Right lobe of liver (tissue), 6 donors: Measurements from ENCODE around the gene RELL2. TPM values are rescaled to one million over a fixed set of nuclear protein-coding genes. Genes with fewer than 3 reads are reported as not detected.

Source experiments
- ATAC-seq, 4 donors: fragments of 200-7000 bp; cut with Tn5 transposase; one replicate each; pipeline ENCODE4 v1.9.1; 2020; ENCODE audit warnings: mild to moderate bottlenecking in 4 of 4, moderate library complexity in 4 of 4
- DNase-seq, 3 donors: peaks; one replicate each; pipeline ENCODE4 v3.0.0-alpha.2; 2020
- H3K27ac ChIP-seq, 3 donors: fragments of 200-600 bp; one replicate each; pipeline ENCODE4 v1.8.0; 2022
- H3K27me3 ChIP-seq, 2 donors: fragments of 200-600 bp; one replicate each; pipeline ENCODE4 v1.8.0; 2022
- H3K36me3 ChIP-seq, 4 donors: fragments of 200-600 bp; sonication (generic) in 1 of 4; one replicate each; pipeline versions ENCODE4 v1.5.1 to v1.8.0; 2017 to 2022; ENCODE audit warnings: control low read depth in 1 of 4
- H3K4me1 ChIP-seq, 4 donors: fragments of 200-600 bp; sonication (generic) in 1 of 4; one replicate each; pipeline versions ENCODE4 v1.5.1 to v1.8.0; 2017 to 2022; ENCODE audit warnings: control low read depth in 1 of 4
- H3K4me3 ChIP-seq, 3 donors: fragments of 200-600 bp; one replicate each; pipeline ENCODE4 v1.8.0; 2022
- H3K9me3 ChIP-seq, 4 donors: fragments of 200-600 bp; sonication (generic) in 1 of 4; one replicate each; pipeline versions ENCODE4 v1.5.1 to v1.8.0; 2017 to 2022; ENCODE audit warnings: control low read depth in 1 of 4
- CTCF ChIP-seq, 4 donors: fragments of 200-600 bp in 3 of 4; fragments of 450-650 bp in 1 of 4; IDR thresholded peaks; one replicate each; pipeline versions ENCODE4 v1.5.1 to v1.8.0; 2016 to 2022; ENCODE audit warnings: antibody characterized with exemption in 4 of 4, mild to moderate bottlenecking in 2 of 4
- POLR2A ChIP-seq: fragments of 450-650 bp; IDR thresholded peaks from one replicate; pipeline ENCODE4 v1.6.1; 2017; ENCODE audit warnings: antibody characterized with exemption, mild to moderate bottlenecking
- WGBS: methylation state at CpG from one replicate; pipeline ENCODE4 v1.1.6; 2018; ENCODE audit warnings: low coverage, low lambda C conversion rate; ENCODE audit not compliant: insufficient coverage; ENCODE audit errors: missing lambda C conversion rate; 5-methylcytosine and 5-hydroxymethylcytosine counted together
- intact Hi-C, 2 donors: fragments of 100-400 bp; cut with DNase I; formaldehyde crosslinking; loops; one replicate each; pipeline versions ENCODE4 v1.11.2 to v1.14.1; 2022
- total RNA-seq, 6 experiments: library from RNA; depleted of rRNA in 2 of 6; stranded (reverse); fragments of >200 nt in 2 of 6; fragmentation: NEBNext Ultra II Directional in 3 of 6; extraction: Animal tissue kit (Norgen Biotek cat#: 25700) in 3 of 6; gene quantifications; one replicate each; pipeline versions ENCODE4 v1.1.0 to v1.2.4, GENCODE V29; 2016 to 2023
- donor health status: DM: no; HTN: yes; CAD: no.
- donor health status: DM: no; HTN: no; CAD: no.
- donor health status: DM: no; HTN: no; CAD: no.
- donor health status: DM: no; HTN: yes; CAD: no.
- donor health status: DM: no; HTN: yes; CAD: no.

The RELL2 gene
- total RNA-seq, 6 experiments from 2014 or later: 0.53 to 2.6 (median 1.2) TPM

GRCh38 chr5:141628175-141628788 is 8.5 kb upstream of the RELL2 start:
- WGBS: 100% methylated on average over 2 of the region's 6 CpGs

GRCh38 chr5:141630570-141631140 is 6.1 kb upstream of the RELL2 start:
- Histone ChIP-seq H3K36me3 (peaks cover 0 to 32% (median 5%) of the 10 kb centered on the region in 4 donors), H3K4me1 (peaks cover 0 to 10% (median 3%) of the 10 kb centered on the region in 4 donors), H3K4me3 (no peak overlapping the region), H3K27ac (no peak overlapping the region), H3K27me3 (no peaks in the 10 kb centered on the region), H3K9me3 (no peaks in the 10 kb centered on the region)
- intact Hi-C loops: no loop called here
- DNase-seq: no peak
- TF ChIP-seq POLR2A: no peak
- WGBS: 93% methylated on average over 5 of the region's 5 CpGs
- peak; percentile 35 to 65 (median 41) for ATAC-seq

More at GRCh38 chr5:141628175-141628788, 8.5 kb upstream of the RELL2 start:
- TF ChIP-seq CTCF (IDR thresholded peaks at IDR 0.05) (no peak), POLR2A (no peak)
- Histone ChIP-seq H3K4me1 (peaks cover 0 to 5% (median 0%) of the 10 kb centered on the region in 4 donors), H3K4me3 (no peak overlapping the region), H3K27me3 (no peaks in the 10 kb centered on the region), H3K36me3 (peaks cover 0 to 56% (median 11%) of the 10 kb centered on the region in 4 donors), H3K9me3 (no peaks in the 10 kb centered on the region), H3K27ac (no peak overlapping the region)
- intact Hi-C loops: no loop called here
- ATAC-seq: no peak
- no peak for DNase-seq

DNA sequence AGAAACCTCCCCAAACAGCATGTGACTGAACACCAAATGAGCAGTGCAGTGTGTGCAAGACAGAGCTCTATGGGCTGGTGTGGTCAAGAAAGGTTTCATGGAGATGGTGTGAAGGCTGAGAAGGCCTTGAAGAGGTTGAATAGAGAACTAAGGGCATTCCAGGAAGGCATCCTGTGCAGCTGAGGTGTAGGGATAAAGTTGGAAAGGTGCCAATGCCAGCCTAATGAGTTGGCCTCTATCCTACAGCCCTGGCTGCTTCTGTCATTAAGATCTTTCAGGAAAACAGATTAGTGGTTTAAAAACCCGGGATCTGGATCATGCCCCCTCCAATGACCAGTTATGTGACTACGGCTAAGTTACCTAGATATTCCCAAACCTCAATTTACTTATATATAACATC is 4.1 kb upstream of the RELL2 start:
- WGBS: 100% methylated on average over 2 of the region's 2 CpGs
- TF ChIP-seq POLR2A (no peak), CTCF (IDR thresholded peaks at IDR 0.05) (no peak)
- Histone ChIP-seq H3K4me1 (peaks cover 0 to 21% (median 5%) of the 10 kb centered on the region in 4 donors), H3K4me3 (no peak overlapping the region), H3K36me3 (peaks cover 0 to 17% (median 5%) of the 10 kb centered on the region in 4 donors), H3K27me3 (no peaks in the 10 kb centered on the region), H3K27ac (no peak overlapping the region), H3K9me3 (no peaks in the 10 kb centered on the region)
- DNase-seq: no peak
- intact Hi-C loops: no loop called here
- no peak for ATAC-seq

- DNase-seq (no peak), ATAC-seq (no peak)
- Histone ChIP-seq H3K27me3 (no peaks in the 10 kb centered on the region), H3K4me3 (no peak overlapping the region), H3K9me3 (no peaks in the 10 kb centered on the region), H3K4me1 (peaks cover 0 to 23% (median 5%) of the 10 kb centered on the region in 4 donors), H3K27ac (no peak overlapping the region), H3K36me3 (peaks cover 0 to 3% (median 0%) of the 10 kb centered on the region in 4 donors)
- TF ChIP-seq POLR2A (no peak), CTCF (IDR thresholded peaks at IDR 0.05) (no peak)
- 68% methylated on average over 5 of the region's 5 CpGs for WGBS
- intact Hi-C loops: no loop called here
These were observed 2.8 kb upstream of the RELL2 start for GRCh38 chr5:141633871-141634561.

DNA sequence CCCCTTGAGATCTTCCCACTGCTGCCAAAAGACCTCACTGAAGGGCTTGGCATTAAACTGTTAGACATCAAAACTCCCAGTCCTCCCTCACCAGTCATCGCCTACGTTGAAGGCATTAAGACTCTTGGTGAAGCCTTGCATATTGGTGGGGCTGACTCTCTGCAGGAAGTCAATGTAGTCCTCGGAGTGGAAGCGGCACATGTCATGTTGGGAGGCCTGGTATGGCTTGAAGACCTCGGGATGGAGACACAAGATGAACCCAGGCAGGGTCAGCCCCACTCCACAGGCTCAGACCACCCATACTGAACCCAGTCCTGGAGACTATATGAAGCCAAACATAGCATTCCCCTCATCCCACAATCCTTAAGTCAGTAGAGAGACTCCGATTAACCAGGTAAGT is 2.1 kb upstream of the RELL2 start:
- H3K27ac ChIP-seq: no peak overlapping the region
- no peak for TF ChIP-seq POLR2A
- TF ChIP-seq CTCF (IDR thresholded peaks at IDR 0.05): no peak

More for the DNA sequence above, 2.1 kb upstream of the RELL2 start:
- ATAC-seq (no peak), DNase-seq (no peak)
- intact Hi-C loops: no loop called here
- Histone ChIP-seq H3K36me3 (no peaks in the 10 kb centered on the region), H3K4me1 (peaks cover 0 to 23% (median 5%) of the 10 kb centered on the region in 4 donors), H3K27me3 (no peaks in the 10 kb centered on the region), H3K9me3 (no peaks in the 10 kb centered on the region), H3K4me3 (no peak overlapping the region)
- WGBS: 88% methylated on average over 5 of the region's 6 CpGs
